Choroid plexus epithelial cell (primary cell): ENCODE measurements around the gene LUC7L2.
"Not testable (repeated sequence)": the region's sequence is repeated elsewhere in the genome, so short reads cannot be mapped to it uniquely, and the experiment has no call there.

Experiments used
- DNase-seq: peaks from one replicate; pipeline ENCODE4 v3.0.0-alpha.2; 2010; ENCODE audit warnings: low read depth
- H3K4me3 ChIP-seq: 2 replicates; pipeline ENCODE4 v1.5.1; 2011; ENCODE audit warnings: low read depth, mild to moderate bottlenecking, control low read depth, low read length, moderate library complexity
- TF ChIP-seq, protein P1 (sequence below): conservative IDR thresholded peaks from 2 replicates; pipeline ENCODE4 v1.5.1; 2011; ENCODE audit warnings: low read depth, mild to moderate bottlenecking, control low read depth, inconsistent platforms, low read length, moderate library complexity

Gene LUC7L2

DNA sequence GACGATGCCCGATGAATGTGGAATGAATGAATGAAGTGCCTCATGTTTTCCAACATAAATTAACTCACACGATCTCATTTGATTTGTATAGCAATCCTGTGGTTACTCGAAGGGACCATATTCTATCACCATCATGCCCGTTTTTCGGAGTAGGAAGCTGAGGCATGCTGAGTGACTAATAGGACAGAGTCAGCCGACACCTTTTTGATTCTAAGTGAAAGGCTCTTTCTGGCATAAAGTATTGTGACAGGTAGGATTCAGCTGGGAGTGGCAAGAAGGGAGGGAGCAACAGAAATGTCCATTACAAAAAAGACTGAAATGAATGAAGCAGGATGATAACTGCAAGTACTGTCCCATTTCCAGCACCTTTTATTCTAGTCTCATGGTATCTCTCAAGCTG, 68.1 kb downstream of the LUC7L2 start:
- TF ChIP-seq, protein P1, sequence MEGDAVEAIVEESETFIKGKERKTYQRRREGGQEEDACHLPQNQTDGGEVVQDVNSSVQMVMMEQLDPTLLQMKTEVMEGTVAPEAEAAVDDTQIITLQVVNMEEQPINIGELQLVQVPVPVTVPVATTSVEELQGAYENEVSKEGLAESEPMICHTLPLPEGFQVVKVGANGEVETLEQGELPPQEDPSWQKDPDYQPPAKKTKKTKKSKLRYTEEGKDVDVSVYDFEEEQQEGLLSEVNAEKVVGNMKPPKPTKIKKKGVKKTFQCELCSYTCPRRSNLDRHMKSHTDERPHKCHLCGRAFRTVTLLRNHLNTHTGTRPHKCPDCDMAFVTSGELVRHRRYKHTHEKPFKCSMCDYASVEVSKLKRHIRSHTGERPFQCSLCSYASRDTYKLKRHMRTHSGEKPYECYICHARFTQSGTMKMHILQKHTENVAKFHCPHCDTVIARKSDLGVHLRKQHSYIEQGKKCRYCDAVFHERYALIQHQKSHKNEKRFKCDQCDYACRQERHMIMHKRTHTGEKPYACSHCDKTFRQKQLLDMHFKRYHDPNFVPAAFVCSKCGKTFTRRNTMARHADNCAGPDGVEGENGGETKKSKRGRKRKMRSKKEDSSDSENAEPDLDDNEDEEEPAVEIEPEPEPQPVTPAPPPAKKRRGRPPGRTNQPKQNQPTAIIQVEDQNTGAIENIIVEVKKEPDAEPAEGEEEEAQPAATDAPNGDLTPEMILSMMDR, result no peak
- H3K4me3 ChIP-seq, result no peak overlapping the region
- no peak for DNase-seq

DNA sequence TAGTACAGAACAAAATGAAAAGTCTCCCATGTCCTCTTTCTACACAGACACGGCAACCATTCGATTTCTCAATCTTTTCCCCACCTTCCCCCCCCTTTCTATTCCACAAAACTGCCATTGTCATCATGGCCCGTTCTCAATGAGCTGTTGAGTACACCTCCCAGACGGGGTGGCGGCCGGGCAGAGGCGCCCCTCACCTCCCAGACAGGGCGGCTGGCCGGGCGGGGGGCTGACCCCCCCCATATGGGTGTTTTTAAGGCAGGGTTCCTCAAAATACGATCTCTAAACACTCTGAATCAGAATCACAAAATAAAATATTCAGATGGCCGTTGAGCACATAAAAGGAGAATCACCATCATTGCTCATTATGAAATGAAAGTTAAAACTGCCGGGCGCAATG, 70.0 kb downstream of the LUC7L2 start:
- not testable (repeated sequence) for DNase-seq, H3K4me3 ChIP-seq

DNA sequence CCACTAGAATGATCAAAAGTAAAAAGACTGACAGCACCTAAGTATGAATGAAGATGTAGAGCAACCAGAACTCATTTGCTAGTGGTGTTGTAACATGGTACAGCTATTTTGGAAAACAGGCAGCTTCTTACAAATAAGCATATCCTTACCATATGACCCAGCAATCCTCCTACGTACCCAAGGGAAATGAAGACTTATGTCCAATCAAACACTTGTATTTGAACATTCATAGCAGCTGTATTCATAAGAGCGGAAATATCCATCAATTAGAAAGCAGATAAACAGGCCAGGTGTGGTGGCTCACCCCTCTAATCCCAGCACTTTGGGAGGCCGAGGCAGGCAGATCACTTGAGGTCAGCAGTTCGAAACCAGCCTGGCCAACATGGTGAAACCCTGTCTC, 70.7 kb downstream of the LUC7L2 start:
- no peak for DNase-seq
- TF ChIP-seq, protein P1, result no peak
- no peak overlapping the region for H3K4me3 ChIP-seq

DNA sequence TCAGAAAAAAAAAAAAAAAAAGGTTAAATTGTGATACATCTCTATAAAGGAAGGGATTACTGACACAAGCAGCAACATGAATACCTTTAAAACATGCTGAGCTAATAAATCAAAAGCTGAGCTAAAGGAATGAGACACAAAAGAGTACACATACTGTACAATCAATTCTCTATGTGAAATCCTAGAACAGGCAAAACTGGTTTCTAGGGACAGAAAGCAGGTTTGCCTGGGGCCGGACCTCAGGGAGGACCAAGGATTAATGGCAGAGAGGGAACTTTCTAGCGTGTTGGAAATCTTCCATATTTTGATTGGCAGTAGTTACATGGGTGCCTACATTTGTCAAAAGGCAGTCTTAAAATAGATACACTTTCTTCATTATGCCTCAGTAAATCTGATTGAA, 71.3 kb downstream of the LUC7L2 start:
- H3K4me3 ChIP-seq, result no peak overlapping the region
- no peak for DNase-seq
- TF ChIP-seq, protein P1, result no peak

DNA sequence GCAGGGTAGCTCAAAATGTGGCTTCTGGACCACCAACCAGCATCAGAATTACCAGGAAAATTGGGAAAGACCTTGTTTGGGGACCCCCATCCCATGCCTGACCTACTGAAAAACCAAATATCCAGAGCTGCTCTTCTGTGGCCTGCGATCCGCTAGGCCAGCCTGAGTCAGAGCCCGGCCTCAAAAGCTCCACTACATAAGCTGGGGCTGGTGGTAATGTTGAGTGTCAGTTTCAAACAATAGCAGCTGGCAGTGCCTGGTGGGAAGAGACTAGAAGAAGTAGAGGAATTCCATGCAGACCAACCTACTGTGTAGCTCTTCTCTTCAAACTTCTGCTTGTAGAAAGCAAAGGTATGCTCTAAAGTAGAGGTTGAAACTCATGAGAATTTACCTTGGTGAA, 71.8 kb downstream of the LUC7L2 start:
- H3K4me3 ChIP-seq, result no peak overlapping the region
- TF ChIP-seq, protein P1, result no peak
- DNase-seq, result peak; percentile 26

DNA sequence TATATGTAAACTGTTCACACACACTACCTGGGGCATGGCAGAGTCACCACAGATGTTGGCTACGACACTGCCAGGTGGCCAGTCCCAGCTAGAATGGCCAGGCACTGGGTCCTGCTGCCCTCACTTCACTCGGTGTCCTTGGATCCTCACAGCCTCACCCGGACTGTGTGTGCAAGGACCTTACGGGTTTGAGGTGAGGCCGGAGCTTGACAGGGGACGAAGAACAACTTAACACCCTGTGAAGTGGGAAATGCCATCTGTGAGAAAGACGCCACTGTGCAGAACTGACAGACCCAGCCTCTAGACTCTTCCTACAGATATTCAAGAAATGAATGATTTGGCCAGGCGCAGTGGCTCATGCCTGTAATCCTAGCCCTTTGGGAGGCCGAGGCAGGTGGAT, 77.1 kb downstream of the LUC7L2 start:
- TF ChIP-seq, protein P1, result no peak
- H3K4me3 ChIP-seq, result no peak overlapping the region
- no peak for DNase-seq

DNA sequence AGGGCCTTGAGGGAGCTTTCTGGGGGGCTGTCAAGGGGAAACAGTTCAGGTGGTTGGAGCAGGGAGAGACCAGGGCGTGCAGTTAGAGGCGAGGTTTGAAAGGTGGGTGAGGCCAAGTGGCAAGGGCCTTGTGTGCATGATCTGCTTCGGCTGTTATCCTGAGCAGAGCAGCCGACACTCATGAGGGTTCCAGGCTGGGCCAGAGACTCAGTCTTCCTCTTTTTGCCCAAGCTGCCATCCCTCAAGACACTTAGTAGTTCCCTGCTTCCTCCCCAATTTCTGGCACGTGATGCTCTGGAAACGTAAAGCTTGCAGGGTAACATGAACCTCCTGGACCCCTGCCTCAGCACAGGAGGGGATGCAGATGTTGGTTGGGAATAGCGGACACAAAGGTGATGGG, 79.7 kb downstream of the LUC7L2 start:
- TF ChIP-seq, protein P1, result no peak
- no peak overlapping the region for H3K4me3 ChIP-seq
- DNase-seq, result no peak

DNA sequence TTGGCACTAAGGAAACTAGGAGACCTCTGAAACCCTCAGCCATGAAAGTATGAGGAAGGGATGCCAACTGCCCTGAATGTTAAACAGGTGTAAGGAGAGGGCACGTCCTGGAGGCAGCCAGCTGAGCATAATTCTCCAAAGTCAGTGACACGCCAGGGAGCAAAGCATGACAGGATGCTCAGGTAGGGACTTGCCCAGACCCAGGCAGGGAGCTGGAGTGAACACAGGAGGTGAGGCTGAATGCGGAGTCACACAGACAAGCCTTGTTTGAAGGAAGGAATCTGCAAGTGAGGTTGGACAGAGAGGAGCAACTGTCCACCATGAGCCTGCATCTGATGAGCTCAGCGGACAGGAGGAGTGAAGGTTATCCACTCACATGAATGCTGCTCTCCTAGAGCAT, 82.3 kb downstream of the LUC7L2 start:
- no peak for DNase-seq
- TF ChIP-seq, protein P1, result no peak
- no peak overlapping the region for H3K4me3 ChIP-seq
